Right hindlimb (tissue), 1 donor: ENCODE measurements around the gene LY6G6C.

Experiments
- DNase-seq: peaks from one replicate; pipeline ENCODE4 v3.0.0-alpha.2; 2018

The LY6G6C gene

GRCh38 chr6:31676904-31677303 lies 44.6 kb downstream of the LY6G6C start:
- DNase-seq = no peak

GRCh38 chr6:31676322-31676903 lies 45.1 kb downstream of the LY6G6C start:
- DNase-seq = no peak

GRCh38 chr6:31669676-31670075 lies 51.9 kb downstream of the LY6G6C start, which contains the start of gene LY6G5B:
Gene LY6G5B, plus strand, starts transcription at chr6:31669976. Its CDS starts 975 bp downstream, at chr6:31670951.
- DNase-seq = no peak
